ENCODE results near the gene CNRIP1. TPM values are rescaled to one million over a fixed set of nuclear protein-coding genes. Genes with fewer than 3 reads are reported as not detected.

Gene CNRIP1
- polyA plus RNA-seq, 2 of the 4 experiments (the other 2 are of a cell fraction) = 0.93 to 2.9 TPM

- CTCF ChIA-PET = interaction anchor here (0.7 to 3.5 kb wide), 3 partner anchors 63 to 209 kb away, joined by 3 to 16 read pairs (median 3); no protein-coding TSS in a partner anchor
- Histone ChIP-seq H3K27ac (no peak within 1 kb of the TSS), H3K4me1 (no peaks in the 10 kb centered on the region), H3K4me3 (no peak within 1 kb of the TSS), H3K9me3 (no peaks in the 10 kb centered on the region), H3K4me2 (no peak within 1 kb of the TSS)
- DNase-seq (ENCODE audit: low read depth in 1 of 2, low spot score in 1 of 2) = no peak
- TF ChIP-seq GATA3 (IDR thresholded peaks at IDR 0.05; ENCODE audit: borderline replicate concordance) (no peak), ZFP36 (IDR thresholded peaks at IDR 0.05; ENCODE audit: borderline replicate concordance, partially characterized antibody) (no peak), JUNB (IDR thresholded peaks at IDR 0.05) (no peak), CBX2 (IDR thresholded peaks at IDR 0.05; ENCODE audit: borderline replicate concordance, low read depth) (no peak), NR3C1 (IDR thresholded peaks at IDR 0.05) (no peak), MAX (IDR thresholded peaks at IDR 0.05) (no peak), KDM1A (IDR thresholded peaks at IDR 0.05; ENCODE audit: low read depth) (no peak), E2F6 (IDR thresholded peaks at IDR 0.05; ENCODE audit: borderline replicate concordance, low read depth) (no peak), HDAC2 (IDR thresholded peaks at IDR 0.05) (no peak), ZSCAN20 (CRISPR knock-in tag; IDR thresholded peaks at IDR 0.05) (no peak), RCOR1 (IDR thresholded peaks at IDR 0.05; ENCODE audit: low read depth, low read length) (no peak), RAD21 (conservative IDR thresholded peaks at IDR 0.05 in 1 of 2, IDR thresholded peaks at IDR 0.05 in 1 of 2) (no peak), MAZ (IDR thresholded peaks at IDR 0.05; ENCODE audit: borderline replicate concordance, low read depth, low read length) (no peak), EHMT2 (IDR thresholded peaks at IDR 0.05; ENCODE audit: low read depth) (no peak), SMC3 (IDR thresholded peaks at IDR 0.05) (no peak)
- TF ChIP-seq, protein P1, sequence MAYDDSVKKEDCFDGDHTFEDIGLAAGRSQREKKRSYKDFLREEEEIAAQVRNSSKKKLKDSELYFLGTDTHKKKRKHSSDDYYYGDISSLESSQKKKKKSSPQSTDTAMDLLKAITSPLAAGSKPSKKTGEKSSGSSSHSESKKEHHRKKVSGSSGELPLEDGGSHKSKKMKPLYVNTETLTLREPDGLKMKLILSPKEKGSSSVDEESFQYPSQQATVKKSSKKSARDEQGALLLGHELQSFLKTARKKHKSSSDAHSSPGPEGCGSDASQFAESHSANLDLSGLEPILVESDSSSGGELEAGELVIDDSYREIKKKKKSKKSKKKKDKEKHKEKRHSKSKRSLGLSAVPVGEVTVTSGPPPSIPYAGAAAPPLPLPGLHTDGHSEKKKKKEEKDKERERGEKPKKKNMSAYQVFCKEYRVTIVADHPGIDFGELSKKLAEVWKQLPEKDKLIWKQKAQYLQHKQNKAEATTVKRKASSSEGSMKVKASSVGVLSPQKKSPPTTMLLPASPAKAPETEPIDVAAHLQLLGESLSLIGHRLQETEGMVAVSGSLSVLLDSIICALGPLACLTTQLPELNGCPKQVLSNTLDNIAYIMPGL (CRISPR knock-in tag; IDR thresholded peaks at IDR 0.05; ENCODE audit: borderline replicate concordance) = no peak
- TF ChIP-seq, protein P2, sequence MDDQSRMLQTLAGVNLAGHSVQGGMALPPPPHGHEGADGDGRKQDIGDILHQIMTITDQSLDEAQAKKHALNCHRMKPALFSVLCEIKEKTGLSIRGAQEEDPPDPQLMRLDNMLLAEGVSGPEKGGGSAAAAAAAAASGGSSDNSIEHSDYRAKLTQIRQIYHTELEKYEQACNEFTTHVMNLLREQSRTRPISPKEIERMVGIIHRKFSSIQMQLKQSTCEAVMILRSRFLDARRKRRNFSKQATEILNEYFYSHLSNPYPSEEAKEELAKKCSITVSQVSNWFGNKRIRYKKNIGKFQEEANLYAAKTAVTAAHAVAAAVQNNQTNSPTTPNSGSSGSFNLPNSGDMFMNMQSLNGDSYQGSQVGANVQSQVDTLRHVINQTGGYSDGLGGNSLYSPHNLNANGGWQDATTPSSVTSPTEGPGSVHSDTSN (IDR thresholded peaks at IDR 0.05) = no peak
- TF ChIP-seq, protein P3, sequence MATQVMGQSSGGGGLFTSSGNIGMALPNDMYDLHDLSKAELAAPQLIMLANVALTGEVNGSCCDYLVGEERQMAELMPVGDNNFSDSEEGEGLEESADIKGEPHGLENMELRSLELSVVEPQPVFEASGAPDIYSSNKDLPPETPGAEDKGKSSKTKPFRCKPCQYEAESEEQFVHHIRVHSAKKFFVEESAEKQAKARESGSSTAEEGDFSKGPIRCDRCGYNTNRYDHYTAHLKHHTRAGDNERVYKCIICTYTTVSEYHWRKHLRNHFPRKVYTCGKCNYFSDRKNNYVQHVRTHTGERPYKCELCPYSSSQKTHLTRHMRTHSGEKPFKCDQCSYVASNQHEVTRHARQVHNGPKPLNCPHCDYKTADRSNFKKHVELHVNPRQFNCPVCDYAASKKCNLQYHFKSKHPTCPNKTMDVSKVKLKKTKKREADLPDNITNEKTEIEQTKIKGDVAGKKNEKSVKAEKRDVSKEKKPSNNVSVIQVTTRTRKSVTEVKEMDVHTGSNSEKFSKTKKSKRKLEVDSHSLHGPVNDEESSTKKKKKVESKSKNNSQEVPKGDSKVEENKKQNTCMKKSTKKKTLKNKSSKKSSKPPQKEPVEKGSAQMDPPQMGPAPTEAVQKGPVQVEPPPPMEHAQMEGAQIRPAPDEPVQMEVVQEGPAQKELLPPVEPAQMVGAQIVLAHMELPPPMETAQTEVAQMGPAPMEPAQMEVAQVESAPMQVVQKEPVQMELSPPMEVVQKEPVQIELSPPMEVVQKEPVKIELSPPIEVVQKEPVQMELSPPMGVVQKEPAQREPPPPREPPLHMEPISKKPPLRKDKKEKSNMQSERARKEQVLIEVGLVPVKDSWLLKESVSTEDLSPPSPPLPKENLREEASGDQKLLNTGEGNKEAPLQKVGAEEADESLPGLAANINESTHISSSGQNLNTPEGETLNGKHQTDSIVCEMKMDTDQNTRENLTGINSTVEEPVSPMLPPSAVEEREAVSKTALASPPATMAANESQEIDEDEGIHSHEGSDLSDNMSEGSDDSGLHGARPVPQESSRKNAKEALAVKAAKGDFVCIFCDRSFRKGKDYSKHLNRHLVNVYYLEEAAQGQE (IDR thresholded peaks at IDR 0.05) = no peak
- ATAC-seq = no peak
- FAIRE-seq = no peak
- 86% methylated on average over 7 of the region's 7 CpGs for WGBS (ENCODE audit: missing lambda C conversion rate)
- POLR2A ChIA-PET = no interaction called here
Measured at GRCh38 chr2:68365087-68365486, 45.3 kb upstream of the CNRIP1 start, which contains the start of gene PLEK. TSS of gene PLEK (plus strand) at chr2:68365282. CDS start at chr2:68365352, 70 bp downstream.

- TF ChIP-seq ZNF302 (CRISPR knock-in tag; IDR thresholded peaks at IDR 0.05) = no peak
- no peak for TF ChIP-seq TFCP2L1 (CRISPR knock-in tag; IDR thresholded peaks at IDR 0.05)
- TF ChIP-seq FOSL2 (IDR thresholded peaks at IDR 0.05) = no peak
- TF ChIP-seq FOSL2 (CRISPR knock-in tag; IDR thresholded peaks at IDR 0.05) = no peak
- TF ChIP-seq, protein P4, sequence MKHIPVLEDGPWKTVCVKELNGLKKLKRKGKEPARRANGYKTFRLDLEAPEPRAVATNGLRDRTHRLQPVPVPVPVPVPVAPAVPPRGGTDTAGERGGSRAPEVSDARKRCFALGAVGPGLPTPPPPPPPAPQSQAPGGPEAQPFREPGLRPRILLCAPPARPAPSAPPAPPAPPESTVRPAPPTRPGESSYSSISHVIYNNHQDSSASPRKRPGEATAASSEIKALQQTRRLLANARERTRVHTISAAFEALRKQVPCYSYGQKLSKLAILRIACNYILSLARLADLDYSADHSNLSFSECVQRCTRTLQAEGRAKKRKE (CRISPR knock-in tag; IDR thresholded peaks at IDR 0.05; ENCODE audit: low read depth) = no peak
- TF ChIP-seq JUN (IDR thresholded peaks at IDR 0.05) = no peak
- DNase-seq (ENCODE audit: low read depth in 1 of 2, low spot score in 1 of 2) = no peak
- no peak for FAIRE-seq
- Histone ChIP-seq H3K9me3 (no peaks in the 10 kb centered on the region), H3K4me1 (no peaks in the 10 kb centered on the region), H3K27ac (no peak overlapping the region), H3K4me2 (no peak overlapping the region), H3K4me3 (no peak overlapping the region)
- CTCF ChIA-PET = interaction anchor here (0.7 kb wide), 1 partner anchor 78 kb away, joined by 3 read pairs; no protein-coding TSS in a partner anchor
- ATAC-seq = no peak
- 68% methylated on average over 4 of the region's 4 CpGs for WGBS (ENCODE audit: missing lambda C conversion rate)
- POLR2A ChIA-PET = no interaction called here
Measured at GRCh38 chr2:68363721-68364120, 44.0 kb upstream of the CNRIP1 start.

All from A549 (cell line).